Endothelial cell (in vitro differentiated cells): ENCODE measurements around the gene F13B. TPM values are rescaled to one million over a fixed set of nuclear protein-coding genes. Genes with fewer than 3 reads are reported as not detected.

ENCODE experiments used
- DNase-seq: peaks from one replicate; pipeline ENCODE4 v3.0.0; 2021; ENCODE audit warnings: low spot score
- H3K27ac Mint-ChIP-seq: one replicate; pipeline ENCODE4 v1.8.0; 2021; ENCODE audit warnings: mixed read lengths, inconsistent platforms; ENCODE audit not compliant: unreplicated experiment
- H3K27me3 Mint-ChIP-seq: one replicate; pipeline ENCODE4 v1.8.0; 2021; ENCODE audit warnings: mild to moderate bottlenecking, moderate library complexity, mixed read lengths, inconsistent platforms; ENCODE audit not compliant: unreplicated experiment
- H3K36me3 Mint-ChIP-seq: one replicate; pipeline ENCODE4 v1.8.0; 2021; ENCODE audit warnings: mild to moderate bottlenecking, low read depth, mixed read lengths, inconsistent platforms; ENCODE audit not compliant: unreplicated experiment
- H3K4me1 Mint-ChIP-seq: one replicate; pipeline ENCODE4 v1.8.0; 2021; ENCODE audit warnings: mild to moderate bottlenecking, mixed read lengths, inconsistent platforms; ENCODE audit not compliant: unreplicated experiment
- H3K4me3 Mint-ChIP-seq: one replicate; pipeline ENCODE4 v1.8.0; 2021; ENCODE audit warnings: mild to moderate bottlenecking, mixed read lengths, inconsistent platforms; ENCODE audit not compliant: unreplicated experiment
- H3K9me3 Mint-ChIP-seq: one replicate; pipeline ENCODE4 v1.8.0; 2021; ENCODE audit warnings: mixed read lengths, inconsistent platforms; ENCODE audit not compliant: unreplicated experiment
- total RNA-seq: library from RNA; stranded (reverse); fragmentation: NEBNext Ultra II Directional; extraction: Animal tissue kit (Norgen Biotek cat#: 25700); gene quantifications from one replicate; pipeline ENCODE4 v1.2.1, GENCODE V29; 2021; ENCODE audit not compliant: unreplicated experiment
- TF ChIP-seq, protein P1 (sequence below): fragments of 200-600 bp; sonication (generic); IDR thresholded peaks from one replicate; pipeline ENCODE4 v1.5.0; 2021; ENCODE audit warnings: antibody characterized with exemption; ENCODE audit not compliant: unreplicated experiment

F13B gene
- total RNA-seq, 1 donor from 2014 or later, result not detected

DNA sequence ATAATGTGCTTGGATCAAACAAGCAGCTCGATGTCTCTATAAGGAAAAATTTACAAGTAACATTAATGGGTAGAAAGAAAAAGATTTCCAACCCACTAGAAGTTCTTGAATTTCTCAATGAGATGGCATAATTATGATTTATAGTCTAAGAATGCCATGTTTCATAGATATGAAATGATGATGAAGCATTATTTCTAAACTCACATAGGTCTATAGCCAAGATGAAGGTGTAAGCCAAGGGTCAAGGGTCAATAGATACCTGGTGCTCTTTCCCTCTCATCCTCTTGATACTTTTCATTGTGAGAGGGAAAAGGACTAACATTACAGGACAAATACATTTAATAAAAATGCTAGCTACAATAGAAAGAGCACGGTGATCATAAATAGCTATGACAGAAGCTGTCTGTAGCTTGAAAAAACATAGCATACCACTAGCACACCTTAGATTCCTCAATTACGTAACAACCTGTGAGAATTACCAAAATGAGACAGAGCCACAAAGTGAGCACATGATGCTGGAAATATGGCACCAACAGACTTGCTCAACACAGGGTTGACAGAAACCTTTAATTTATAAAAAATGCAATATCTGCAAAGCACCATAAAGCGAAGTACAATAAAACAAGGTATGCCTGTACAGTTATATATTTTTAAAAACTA is 26.3 kb upstream of the F13B start:
- Mint-ChIP-seq H3K9me3 (no peaks in the 10 kb centered on the region), H3K27me3 (no peaks in the 10 kb centered on the region), H3K4me1 (no peaks in the 10 kb centered on the region), H3K4me3 (no peak overlapping the region), H3K36me3 (no peaks in the 10 kb centered on the region), H3K27ac (no peak overlapping the region)
- TF ChIP-seq, protein P1, sequence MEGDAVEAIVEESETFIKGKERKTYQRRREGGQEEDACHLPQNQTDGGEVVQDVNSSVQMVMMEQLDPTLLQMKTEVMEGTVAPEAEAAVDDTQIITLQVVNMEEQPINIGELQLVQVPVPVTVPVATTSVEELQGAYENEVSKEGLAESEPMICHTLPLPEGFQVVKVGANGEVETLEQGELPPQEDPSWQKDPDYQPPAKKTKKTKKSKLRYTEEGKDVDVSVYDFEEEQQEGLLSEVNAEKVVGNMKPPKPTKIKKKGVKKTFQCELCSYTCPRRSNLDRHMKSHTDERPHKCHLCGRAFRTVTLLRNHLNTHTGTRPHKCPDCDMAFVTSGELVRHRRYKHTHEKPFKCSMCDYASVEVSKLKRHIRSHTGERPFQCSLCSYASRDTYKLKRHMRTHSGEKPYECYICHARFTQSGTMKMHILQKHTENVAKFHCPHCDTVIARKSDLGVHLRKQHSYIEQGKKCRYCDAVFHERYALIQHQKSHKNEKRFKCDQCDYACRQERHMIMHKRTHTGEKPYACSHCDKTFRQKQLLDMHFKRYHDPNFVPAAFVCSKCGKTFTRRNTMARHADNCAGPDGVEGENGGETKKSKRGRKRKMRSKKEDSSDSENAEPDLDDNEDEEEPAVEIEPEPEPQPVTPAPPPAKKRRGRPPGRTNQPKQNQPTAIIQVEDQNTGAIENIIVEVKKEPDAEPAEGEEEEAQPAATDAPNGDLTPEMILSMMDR, result no peak
- no peak for DNase-seq

DNA sequence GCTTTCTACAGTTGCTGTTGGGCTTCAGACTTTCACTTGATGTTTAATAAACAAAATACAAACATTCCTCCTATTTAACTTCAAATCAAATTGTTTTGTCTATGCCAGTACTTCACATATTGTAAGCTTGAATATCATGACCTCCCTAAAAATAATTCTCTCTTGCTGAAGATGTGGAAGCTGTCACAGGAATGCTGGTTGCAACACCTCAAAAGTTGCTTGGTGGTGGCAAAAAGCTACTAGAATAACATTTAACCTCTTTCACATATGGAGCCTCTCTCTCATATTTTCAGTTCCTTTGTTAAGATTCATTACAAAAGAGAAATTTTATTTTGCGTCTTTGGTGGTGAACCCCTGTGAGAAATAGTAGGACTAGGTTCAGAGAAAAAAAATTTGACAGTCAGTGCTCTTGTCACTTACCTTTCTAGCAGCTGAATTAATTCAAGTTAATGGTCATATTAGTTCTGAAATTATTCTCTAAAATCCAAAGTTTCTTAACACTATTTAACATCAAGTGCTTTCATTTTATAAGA is 25.5 kb upstream of the F13B start:
- DNase-seq, result no peak
- Mint-ChIP-seq H3K4me1 (no peaks in the 10 kb centered on the region), H3K27ac (no peak overlapping the region), H3K9me3 (no peaks in the 10 kb centered on the region), H3K4me3 (no peak overlapping the region), H3K27me3 (no peaks in the 10 kb centered on the region), H3K36me3 (peaks cover 3% of the 10 kb centered on the region)
- TF ChIP-seq, protein P1, result no peak

DNA sequence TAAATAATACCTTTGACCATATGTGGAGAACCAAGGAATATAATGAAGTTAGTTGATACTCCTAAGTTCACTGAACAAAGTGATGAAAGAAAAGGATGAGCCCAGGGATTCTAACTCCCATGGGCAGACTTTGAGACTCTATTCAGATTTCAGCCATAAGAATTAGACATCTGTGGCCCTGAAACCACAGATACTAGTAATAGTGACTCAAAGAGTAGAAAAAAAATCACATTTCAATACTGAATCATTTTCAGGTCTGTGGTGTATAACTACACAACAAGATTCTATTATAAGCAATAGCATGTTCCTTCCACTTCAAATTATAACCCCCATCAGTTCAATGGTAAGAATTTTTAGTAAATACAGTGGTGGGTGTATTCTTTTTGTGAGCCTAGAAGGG is 16.4 kb upstream of the F13B start:
- H3K36me3 Mint-ChIP-seq, result peaks cover 55% of the 10 kb centered on the region
- no peaks in the 10 kb centered on the region for H3K4me1 Mint-ChIP-seq
- no peak for DNase-seq
- TF ChIP-seq, protein P1, result no peak
- H3K27ac Mint-ChIP-seq, result no peak overlapping the region
- no peaks in the 10 kb centered on the region for H3K27me3 Mint-ChIP-seq
- peaks cover 11% of the 10 kb centered on the region for H3K9me3 Mint-ChIP-seq
- no peak overlapping the region for H3K4me3 Mint-ChIP-seq

DNA sequence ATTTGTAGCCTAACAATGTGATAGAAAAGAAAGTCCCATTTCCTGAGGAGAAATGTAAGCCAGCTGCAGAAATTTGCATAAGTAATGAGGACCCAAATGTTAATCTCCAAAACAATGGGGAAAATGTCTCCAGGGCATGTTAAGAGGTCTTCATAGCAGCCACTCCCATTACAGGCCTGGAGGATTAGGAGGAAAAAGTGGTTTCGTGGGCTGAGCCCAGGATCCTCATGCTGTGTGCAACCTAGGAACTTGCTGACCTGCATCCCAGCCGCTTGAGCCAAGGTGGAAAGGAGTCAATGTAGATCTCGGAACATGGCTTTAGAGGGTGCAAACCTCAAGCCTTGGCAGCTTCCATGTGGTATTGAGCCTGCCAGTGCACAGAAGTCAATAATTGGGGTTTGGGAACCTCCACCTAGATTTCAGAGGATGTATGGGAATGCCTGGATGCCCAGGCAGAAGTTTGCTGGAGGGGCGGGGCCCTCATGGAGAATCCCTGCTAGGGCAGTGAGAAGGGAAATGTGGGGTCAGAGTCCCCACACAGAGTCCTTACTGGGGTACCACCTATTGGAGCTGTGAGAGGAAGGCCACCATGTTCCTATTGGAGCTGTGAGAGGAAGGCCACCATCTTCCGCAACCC is 14.2 kb upstream of the F13B start:
- no peaks in the 10 kb centered on the region for H3K27me3 Mint-ChIP-seq
- H3K4me3 Mint-ChIP-seq, result no peak overlapping the region
- TF ChIP-seq, protein P1, result no peak
- H3K36me3 Mint-ChIP-seq, result peaks cover 49% of the 10 kb centered on the region
- H3K4me1 Mint-ChIP-seq, result no peaks in the 10 kb centered on the region
- no peak overlapping the region for H3K27ac Mint-ChIP-seq
- no peak for DNase-seq
- H3K9me3 Mint-ChIP-seq, result peaks cover 11% of the 10 kb centered on the region

DNA sequence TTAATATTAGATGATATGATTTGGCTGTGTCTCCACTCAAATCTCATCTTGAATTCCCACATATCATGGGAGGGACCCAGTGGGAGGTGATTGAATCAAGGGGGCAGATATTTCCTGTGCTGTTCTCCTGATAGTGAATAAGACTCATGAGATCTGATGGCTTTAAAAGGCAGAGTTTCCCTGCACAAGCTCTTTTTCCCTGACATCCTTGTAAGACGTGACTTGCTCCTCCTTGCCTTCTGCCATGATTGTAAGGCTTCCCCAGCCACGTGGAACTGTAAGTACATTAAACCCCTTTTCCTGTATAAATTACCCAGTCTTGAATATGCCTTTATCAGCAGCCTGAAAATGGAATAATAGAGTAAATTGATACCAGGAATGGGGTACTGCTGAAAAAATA is 13.3 kb upstream of the F13B start:
- no peaks in the 10 kb centered on the region for H3K27me3 Mint-ChIP-seq
- no peak overlapping the region for H3K27ac Mint-ChIP-seq
- peaks cover 47% of the 10 kb centered on the region for H3K36me3 Mint-ChIP-seq
- TF ChIP-seq, protein P1, result no peak
- H3K4me3 Mint-ChIP-seq, result no peak overlapping the region
- no peak for DNase-seq
- H3K4me1 Mint-ChIP-seq, result no peaks in the 10 kb centered on the region
- peaks cover 11% of the 10 kb centered on the region for H3K9me3 Mint-ChIP-seq
